ENCODE data around the gene OR5K2.

GRCh38 chr3:98513736-98514135, 16.3 kb downstream of the OR5K2 start:
- TF ChIP-seq, protein P1, sequence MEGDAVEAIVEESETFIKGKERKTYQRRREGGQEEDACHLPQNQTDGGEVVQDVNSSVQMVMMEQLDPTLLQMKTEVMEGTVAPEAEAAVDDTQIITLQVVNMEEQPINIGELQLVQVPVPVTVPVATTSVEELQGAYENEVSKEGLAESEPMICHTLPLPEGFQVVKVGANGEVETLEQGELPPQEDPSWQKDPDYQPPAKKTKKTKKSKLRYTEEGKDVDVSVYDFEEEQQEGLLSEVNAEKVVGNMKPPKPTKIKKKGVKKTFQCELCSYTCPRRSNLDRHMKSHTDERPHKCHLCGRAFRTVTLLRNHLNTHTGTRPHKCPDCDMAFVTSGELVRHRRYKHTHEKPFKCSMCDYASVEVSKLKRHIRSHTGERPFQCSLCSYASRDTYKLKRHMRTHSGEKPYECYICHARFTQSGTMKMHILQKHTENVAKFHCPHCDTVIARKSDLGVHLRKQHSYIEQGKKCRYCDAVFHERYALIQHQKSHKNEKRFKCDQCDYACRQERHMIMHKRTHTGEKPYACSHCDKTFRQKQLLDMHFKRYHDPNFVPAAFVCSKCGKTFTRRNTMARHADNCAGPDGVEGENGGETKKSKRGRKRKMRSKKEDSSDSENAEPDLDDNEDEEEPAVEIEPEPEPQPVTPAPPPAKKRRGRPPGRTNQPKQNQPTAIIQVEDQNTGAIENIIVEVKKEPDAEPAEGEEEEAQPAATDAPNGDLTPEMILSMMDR (IDR thresholded peaks at IDR 0.05; ENCODE audit: low read depth, low read length): no peak
- TF ChIP-seq POLR2A (IDR thresholded peaks at IDR 0.05; ENCODE audit: extremely low read depth, insufficient read length): no peak
- TF ChIP-seq MYC (IDR thresholded peaks at IDR 0.05; ENCODE audit: low read depth, low read length): no peak
